Liver (tissue), 3 donors: Measurements from ENCODE around the gene PPA1.

Experiments
- CTCF ChIP-seq: fragments of 150-350 bp; IDR thresholded peaks from 2 replicates; pipeline ENCODE4 v1.5.1; 2017; ENCODE audit warnings: improper control_type of control experiment, low read depth, low read length; ENCODE audit not compliant: missing input control
- FOXA1 ChIP-seq: IDR thresholded peaks from 2 replicates; pipeline ENCODE4 v1.6.1; 2016; ENCODE audit warnings: antibody characterized with exemption
- RAD21 ChIP-seq, 2 donors: IDR thresholded peaks; 2 replicates each; pipeline ENCODE4 v1.6.1; 2016; ENCODE audit warnings: antibody characterized with exemption in 2 of 2, mild to moderate bottlenecking in 2 of 2
- RXRA ChIP-seq, 2 donors: IDR thresholded peaks; 2 replicates each; pipeline ENCODE4 v1.6.1; 2017 to 2018; ENCODE audit warnings: antibody characterized with exemption in 2 of 2, mild to moderate bottlenecking in 1 of 2
- SP1 ChIP-seq: IDR thresholded peaks from 2 replicates; pipeline ENCODE4 v1.6.1; 2018; ENCODE audit warnings: antibody characterized with exemption, mild to moderate bottlenecking
- YY1 ChIP-seq: IDR thresholded peaks from 2 replicates; pipeline ENCODE4 v1.6.1; 2016; ENCODE audit warnings: antibody characterized with exemption, mild to moderate bottlenecking
- donor health status: healthy.
- donor health status: healthy.

GRCh38 chr10:70266701-70267100, 33.5 kb upstream of the PPA1 start:
- no peak for TF ChIP-seq RAD21 (IDR thresholded peaks at IDR 0.05)
- TF ChIP-seq CTCF = no peak
- TF ChIP-seq SP1 = no peak
- TF ChIP-seq FOXA1 = no peak
- no peak for TF ChIP-seq RXRA (IDR thresholded peaks at IDR 0.05)
- TF ChIP-seq YY1 = no peak
